GM12874 (cell line): ENCODE data around the gene DUSP14.

ENCODE experiments used
- CTCF ChIP-seq: IDR thresholded peaks from 2 replicates; pipeline ENCODE4 v1.5.1; 2011; ENCODE audit warnings: low read depth, mild to moderate bottlenecking, control low read depth, low read length, moderate library complexity; ENCODE audit not compliant: insufficient read depth

The DUSP14 gene

DNA sequence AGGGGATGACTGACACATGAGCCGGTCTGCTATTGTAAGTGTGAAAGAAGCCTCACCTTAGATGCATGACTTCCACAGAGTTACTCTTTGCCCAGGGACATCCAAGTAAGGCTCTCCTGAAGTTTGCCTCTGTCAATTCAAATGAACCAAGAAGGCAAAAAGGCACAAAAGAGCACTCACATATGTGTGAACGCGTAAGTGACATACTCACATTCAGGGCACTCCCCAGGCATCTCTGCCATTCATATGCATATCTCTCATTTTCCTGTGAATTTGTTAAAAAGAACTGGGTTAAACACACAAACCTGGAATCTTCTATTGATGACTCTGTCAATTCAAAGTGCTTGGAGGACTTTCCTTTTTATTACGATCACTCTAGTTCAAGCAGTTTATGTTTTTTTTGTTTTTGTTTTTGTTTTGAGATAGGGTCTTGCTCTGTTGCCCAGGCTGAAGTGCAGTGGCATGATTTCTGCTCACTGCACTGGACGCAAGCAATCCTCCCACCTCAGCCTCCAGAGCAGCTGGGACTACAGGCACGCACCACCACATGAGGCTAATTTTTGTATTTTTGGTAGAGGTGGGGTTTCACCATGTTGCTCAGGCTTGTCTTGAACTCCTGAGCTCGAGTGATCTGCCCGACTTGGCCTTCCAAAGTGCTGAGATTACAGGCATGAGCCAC is 49.4 kb downstream of the DUSP14 start:
- no peak for TF ChIP-seq CTCF

GRCh38 chr17:37541880-37542660 is 52.4 kb downstream of the DUSP14 start:
- no peak for TF ChIP-seq CTCF

DNA sequence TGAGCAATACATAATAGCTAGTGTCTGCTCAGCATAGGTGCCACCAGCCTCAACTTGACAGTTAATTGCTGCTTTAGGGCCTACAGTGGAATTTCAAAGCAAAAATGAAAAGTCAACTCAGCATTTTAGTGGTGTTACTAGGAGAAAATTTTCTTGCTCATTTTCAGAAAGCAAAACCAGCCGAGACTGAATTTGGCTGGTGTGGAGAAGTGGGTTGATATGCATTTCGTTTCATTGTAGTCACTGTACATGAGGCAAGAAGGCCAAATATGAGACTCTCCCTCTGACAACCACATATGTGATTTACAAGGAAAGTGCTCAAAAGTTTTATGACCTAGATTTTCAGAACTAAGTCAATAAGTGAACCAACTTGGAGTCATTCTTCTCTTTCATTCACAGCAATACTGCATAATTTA is 54.0 kb downstream of the DUSP14 start:
- TF ChIP-seq CTCF, result no peak

DNA sequence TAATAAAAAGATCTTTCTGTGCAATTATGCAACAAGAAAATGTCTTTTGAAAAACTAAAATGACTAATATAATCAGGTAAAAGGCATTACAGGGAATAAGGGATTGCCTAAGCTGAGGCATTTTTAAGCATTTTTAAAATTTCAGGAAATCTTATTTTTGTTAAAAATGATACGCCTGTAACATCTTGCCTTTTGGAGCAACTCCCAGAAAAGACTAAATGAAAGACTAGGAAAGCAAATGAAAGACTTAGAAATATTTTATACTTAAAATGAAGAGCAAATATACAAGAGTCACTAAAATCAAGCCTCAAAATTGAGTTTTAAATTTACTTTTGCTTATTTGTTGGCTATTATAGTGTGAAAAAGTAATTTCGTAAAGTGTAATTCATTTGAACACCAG is 55.8 kb downstream of the DUSP14 start:
- TF ChIP-seq CTCF, result no peak

DNA sequence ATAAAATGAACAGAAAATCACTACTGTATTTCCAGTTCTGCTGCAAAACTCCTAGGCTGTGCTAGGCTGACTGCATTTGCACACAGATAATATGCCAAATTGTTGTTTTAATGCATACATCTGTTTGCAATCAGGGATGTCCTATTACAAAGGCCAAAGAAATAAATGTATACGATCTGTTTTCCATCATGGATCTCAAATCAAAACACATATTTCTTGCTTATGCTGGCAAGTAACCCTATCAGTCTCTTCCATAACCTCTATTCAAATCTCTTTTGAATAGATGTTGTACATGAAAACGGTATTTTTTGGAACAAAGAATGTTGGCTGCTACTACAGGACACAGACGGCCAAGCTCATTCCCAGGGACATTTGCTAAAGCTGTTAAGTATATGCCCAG is 56.6 kb downstream of the DUSP14 start:
- TF ChIP-seq CTCF, result no peak

GRCh38 chr17:37547986-37548385 is 58.3 kb downstream of the DUSP14 start:
- TF ChIP-seq CTCF, result no peak

GRCh38 chr17:37551788-37552187 is 62.1 kb downstream of the DUSP14 start:
- no peak for TF ChIP-seq CTCF
